Measurements from ENCODE around the gene ERVW-1. TPM values are rescaled to one million over a fixed set of nuclear protein-coding genes. Genes with fewer than 3 reads are reported as not detected.

ERVW-1 gene
- total RNA-seq = 0.16 TPM in 1 of 2 replicates, not detected in the other

GRCh38 chr7:92477681-92478080, at the start of gene ERVW-1:
ERVW-1 (minus strand) TSS chr7:92477946; CDS start chr7:92470381, 7,565 bp downstream.

GRCh38 chr7:92447345-92448204, 30.2 kb downstream of the ERVW-1 start, which contains the start of gene GATAD1:
GATAD1 (plus strand) TSS chr7:92447482; CDS start chr7:92447730, 248 bp downstream.

Other genes with a start within 250 kb of the ERVW-1 start
- gene KRIT1, start 232.0 kb downstream of the ERVW-1 start, total RNA-seq = 12.0 and 33.0 TPM in 2 replicates
- 18.9 and 20.9 TPM in 2 replicates for gene ANKIB1, start 232.0 kb downstream of the ERVW-1 start, total RNA-seq
- 11.9 and 31.1 TPM in 2 replicates for gene GATAD1, start 30.5 kb downstream of the ERVW-1 start, total RNA-seq
- gene PEX1, start 50.6 kb upstream of the ERVW-1 start, total RNA-seq = 8.1 and 9.3 TPM in 2 replicates
- 4.5 and 9.4 TPM in 2 replicates for gene RBM48, start 50.8 kb upstream of the ERVW-1 start, total RNA-seq
- 12.2 and 17.6 TPM in 2 replicates for gene FAM133B, start 112.4 kb upstream of the ERVW-1 start, total RNA-seq

Measured in epithelial cell of alveolus of lung (primary cell).